ENCODE results near the gene SLC12A6. TPM values are rescaled to one million over a fixed set of nuclear protein-coding genes. Genes with fewer than 3 reads are reported as not detected.

The SLC12A6 gene
- total RNA-seq, 1 donor: 40.9 TPM

GRCh38 chr15:34233614-34234013 lies 104.0 kb downstream of the SLC12A6 start:
- Histone ChIP-seq H3K4me1 (ENCODE audit: insufficient read depth, low read length) (peaks cover 5% of the 10 kb centered on the region), H3K36me3 (ENCODE audit: insufficient read depth, low read length) (peaks cover 37% of the 10 kb centered on the region), H3K4me3 (ENCODE audit: insufficient read depth, low read length) (no peak overlapping the region), H3K4me2 (ENCODE audit: insufficient read depth, low read length) (no peak overlapping the region), H2AFZ (ENCODE audit: low read length) (no peak overlapping the region), H4K20me1 (ENCODE audit: insufficient read depth, low read length) (no peaks in the 10 kb centered on the region), H3K79me2 (ENCODE audit: insufficient read depth, low read length) (peaks cover 2% of the 10 kb centered on the region), H3K27me3 (ENCODE audit: insufficient read depth, low read length) (no peaks in the 10 kb centered on the region), H3K9me3 (ENCODE audit: low read depth, low read length) (no peaks in the 10 kb centered on the region), H3K27ac (ENCODE audit: low read depth, low read length) (no peak overlapping the region)
- no peak for DNase-seq (ENCODE audit: insufficient read length, low spot score, missing footprints)
- TF ChIP-seq, protein P1, sequence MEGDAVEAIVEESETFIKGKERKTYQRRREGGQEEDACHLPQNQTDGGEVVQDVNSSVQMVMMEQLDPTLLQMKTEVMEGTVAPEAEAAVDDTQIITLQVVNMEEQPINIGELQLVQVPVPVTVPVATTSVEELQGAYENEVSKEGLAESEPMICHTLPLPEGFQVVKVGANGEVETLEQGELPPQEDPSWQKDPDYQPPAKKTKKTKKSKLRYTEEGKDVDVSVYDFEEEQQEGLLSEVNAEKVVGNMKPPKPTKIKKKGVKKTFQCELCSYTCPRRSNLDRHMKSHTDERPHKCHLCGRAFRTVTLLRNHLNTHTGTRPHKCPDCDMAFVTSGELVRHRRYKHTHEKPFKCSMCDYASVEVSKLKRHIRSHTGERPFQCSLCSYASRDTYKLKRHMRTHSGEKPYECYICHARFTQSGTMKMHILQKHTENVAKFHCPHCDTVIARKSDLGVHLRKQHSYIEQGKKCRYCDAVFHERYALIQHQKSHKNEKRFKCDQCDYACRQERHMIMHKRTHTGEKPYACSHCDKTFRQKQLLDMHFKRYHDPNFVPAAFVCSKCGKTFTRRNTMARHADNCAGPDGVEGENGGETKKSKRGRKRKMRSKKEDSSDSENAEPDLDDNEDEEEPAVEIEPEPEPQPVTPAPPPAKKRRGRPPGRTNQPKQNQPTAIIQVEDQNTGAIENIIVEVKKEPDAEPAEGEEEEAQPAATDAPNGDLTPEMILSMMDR (IDR thresholded peaks at IDR 0.05; ENCODE audit: extremely low read depth, low read depth, low read length): no peak

DNA sequence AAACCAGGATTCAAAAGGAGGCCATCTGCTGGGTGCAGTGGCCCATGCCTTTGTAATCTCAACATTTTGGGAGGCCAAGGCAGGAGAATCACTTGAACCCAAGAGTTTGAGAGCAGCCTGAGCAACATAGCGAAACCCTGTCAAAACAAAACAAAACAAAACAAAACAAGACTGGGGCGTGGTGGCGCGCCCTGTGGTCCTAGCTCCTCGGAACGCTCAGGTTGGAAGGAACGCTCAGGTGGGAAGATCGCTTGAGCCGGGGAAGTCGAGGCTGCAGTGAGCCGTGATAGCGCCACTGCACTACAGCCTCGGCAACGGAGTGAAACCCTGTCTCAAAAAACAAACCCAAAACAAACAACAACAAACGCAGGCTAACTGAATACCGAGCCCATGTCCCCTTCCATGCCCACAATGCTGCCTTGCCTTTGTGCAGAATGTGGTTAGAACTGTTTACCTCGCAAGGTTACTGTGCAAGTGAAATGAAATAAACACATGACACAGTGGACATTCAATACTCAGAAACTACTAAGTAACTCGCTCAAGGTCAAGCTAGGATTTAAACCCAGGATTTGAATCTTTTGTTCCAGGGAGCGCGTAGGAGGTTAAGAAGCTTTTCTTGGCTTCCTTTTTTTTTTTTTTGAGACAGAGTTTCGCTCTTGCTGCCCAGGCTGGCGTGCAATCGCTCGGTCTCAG lies 113.5 kb downstream of the SLC12A6 start:
- Histone ChIP-seq H3K4me2 (ENCODE audit: insufficient read depth, low read length) (peak overlapping the region; percentile 93), H3K27me3 (ENCODE audit: insufficient read depth, low read length) (no peaks in the 10 kb centered on the region), H3K36me3 (ENCODE audit: insufficient read depth, low read length) (peaks cover 18% of the 10 kb centered on the region), H3K79me2 (ENCODE audit: insufficient read depth, low read length) (peaks cover 35% of the 10 kb centered on the region), H2AFZ (ENCODE audit: low read length) (peak overlapping the region; percentile 91), H3K9me3 (ENCODE audit: low read depth, low read length) (no peaks in the 10 kb centered on the region), H3K4me3 (ENCODE audit: insufficient read depth, low read length) (peak overlapping the region; percentile 85), H4K20me1 (ENCODE audit: insufficient read depth, low read length) (no peaks in the 10 kb centered on the region), H3K27ac (ENCODE audit: low read depth, low read length) (peak overlapping the region; percentile 77), H3K4me1 (ENCODE audit: insufficient read depth, low read length) (peaks cover 11% of the 10 kb centered on the region)
- DNase-seq (ENCODE audit: insufficient read length, low spot score, missing footprints): no peak
- TF ChIP-seq, protein P1 (IDR thresholded peaks at IDR 0.05; ENCODE audit: extremely low read depth, low read depth, low read length): no peak

DNA sequence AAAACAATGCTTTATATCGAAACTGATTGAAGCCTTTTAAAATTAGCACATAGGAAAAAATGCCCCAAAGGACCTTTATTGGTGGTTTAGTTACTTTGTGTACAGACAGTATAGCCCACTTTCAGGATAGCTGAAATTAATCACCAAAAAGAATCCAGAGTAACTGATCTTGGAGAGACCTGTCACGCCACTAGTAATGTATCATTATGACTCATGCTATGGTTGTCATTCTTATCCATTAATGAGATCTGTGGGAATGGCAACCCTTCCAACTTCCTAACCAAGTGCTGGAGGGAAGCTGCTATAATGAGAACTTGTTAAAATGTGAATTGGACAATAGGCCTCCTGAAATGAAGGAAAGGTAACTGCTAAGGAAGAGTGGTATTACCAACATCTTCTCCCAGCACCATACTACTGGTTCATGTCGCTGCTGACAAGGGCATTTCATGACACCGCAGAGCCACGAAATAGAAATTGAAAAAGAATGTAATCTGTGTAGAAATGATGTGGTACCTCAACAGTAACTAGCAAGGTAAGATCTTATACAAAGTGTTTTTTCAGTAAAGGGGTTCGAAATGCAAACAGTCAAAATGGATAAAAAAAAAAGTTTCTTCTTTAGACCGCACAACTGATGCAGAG lies 119.9 kb downstream of the SLC12A6 start:
- Histone ChIP-seq H3K27ac (ENCODE audit: low read depth, low read length) (no peak overlapping the region), H3K4me3 (ENCODE audit: insufficient read depth, low read length) (no peak overlapping the region), H3K36me3 (ENCODE audit: insufficient read depth, low read length) (no peaks in the 10 kb centered on the region), H3K79me2 (ENCODE audit: insufficient read depth, low read length) (no peaks in the 10 kb centered on the region), H2AFZ (ENCODE audit: low read length) (no peak overlapping the region), H3K27me3 (ENCODE audit: insufficient read depth, low read length) (no peaks in the 10 kb centered on the region), H3K4me1 (ENCODE audit: insufficient read depth, low read length) (peaks cover 4% of the 10 kb centered on the region), H3K9me3 (ENCODE audit: low read depth, low read length) (no peaks in the 10 kb centered on the region), H3K4me2 (ENCODE audit: insufficient read depth, low read length) (peak overlapping the region; percentile 40), H4K20me1 (ENCODE audit: insufficient read depth, low read length) (no peaks in the 10 kb centered on the region)
- peak; percentile 75 for DNase-seq (ENCODE audit: insufficient read length, low spot score, missing footprints)
- TF ChIP-seq, protein P1 (IDR thresholded peaks at IDR 0.05; ENCODE audit: extremely low read depth, low read depth, low read length): no peak

DNA sequence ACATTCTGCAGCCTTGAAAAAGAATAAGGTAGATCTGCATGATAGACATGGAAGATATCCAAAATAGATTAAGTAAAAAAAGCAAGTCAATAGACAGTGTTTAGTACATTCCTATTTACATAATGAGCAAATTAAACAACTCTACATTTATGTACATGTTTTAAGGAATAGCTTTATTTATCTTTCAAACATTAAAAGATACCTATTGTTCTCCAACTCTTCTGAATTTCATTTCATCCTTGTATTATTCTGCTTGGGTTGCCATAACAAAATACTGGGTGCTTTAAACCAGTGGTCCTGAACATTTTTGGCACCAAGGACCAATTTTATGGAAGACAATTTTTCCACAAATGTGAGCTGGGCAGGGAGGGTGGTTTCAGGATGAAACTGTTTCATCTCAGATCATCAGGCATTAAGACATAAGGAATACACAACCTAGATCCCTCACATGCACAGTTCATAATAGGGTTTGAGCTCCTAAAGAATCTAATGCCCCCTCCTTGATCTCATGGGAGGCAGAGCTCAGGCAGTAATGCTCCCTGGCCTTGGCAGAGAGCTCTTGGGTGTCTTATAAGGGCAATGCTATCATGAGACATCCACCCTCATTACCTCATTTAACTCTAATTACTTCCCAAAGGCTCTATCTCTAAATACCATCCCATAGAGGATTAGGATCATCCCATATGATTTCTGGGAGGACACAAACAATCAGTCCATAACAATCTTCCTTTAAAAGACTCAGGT lies 120.9 kb downstream of the SLC12A6 start:
- TF ChIP-seq, protein P1 (IDR thresholded peaks at IDR 0.05; ENCODE audit: extremely low read depth, low read depth, low read length): no peak
- no peaks in the 10 kb centered on the region for H3K9me3 ChIP-seq (ENCODE audit: low read depth, low read length)
- no peak overlapping the region for H3K4me2 ChIP-seq (ENCODE audit: insufficient read depth, low read length)
- H3K4me3 ChIP-seq (ENCODE audit: insufficient read depth, low read length): no peak overlapping the region
- H3K27me3 ChIP-seq (ENCODE audit: insufficient read depth, low read length): no peaks in the 10 kb centered on the region
- no peak overlapping the region for H2AFZ ChIP-seq (ENCODE audit: low read length)
- no peak overlapping the region for H3K27ac ChIP-seq (ENCODE audit: low read depth, low read length)
- no peaks in the 10 kb centered on the region for H4K20me1 ChIP-seq (ENCODE audit: insufficient read depth, low read length)
- H3K79me2 ChIP-seq (ENCODE audit: insufficient read depth, low read length): no peaks in the 10 kb centered on the region
- no peaks in the 10 kb centered on the region for H3K36me3 ChIP-seq (ENCODE audit: insufficient read depth, low read length)
- no peak for DNase-seq (ENCODE audit: insufficient read length, low spot score, missing footprints)
- peaks cover 4% of the 10 kb centered on the region for H3K4me1 ChIP-seq (ENCODE audit: insufficient read depth, low read length)

All from osteoblast (primary cell).